Esophagus squamous epithelium (tissue), 4 donors: Measurements from ENCODE around the gene CLPTM1L.

Source experiments
- CTCF ChIP-seq, 6 experiments: fragments of 450-650 bp in 4 of 6; fragments of 200-600 bp in 2 of 6; sonication (generic) in 2 of 6; IDR thresholded peaks; one replicate each; pipeline ENCODE4 v1.5.1; 2016 to 2019; ENCODE audit warnings: antibody characterized with exemption in 6 of 6, mild to moderate bottlenecking in 4 of 6, moderate library complexity in 4 of 6
- POLR2A ChIP-seq, 4 donors: fragments of 450-650 bp; IDR thresholded peaks; one replicate each; pipeline ENCODE4 v1.6.1; 2017; ENCODE audit warnings: antibody characterized with exemption in 4 of 4, mild to moderate bottlenecking in 4 of 4, moderate library complexity in 3 of 4

GRCh38 chr5:1325191-1325741 lies 19.6 kb downstream of the CLPTM1L start:
- TF ChIP-seq CTCF (IDR thresholded peaks at IDR 0.05) (no peak), POLR2A (IDR thresholded peaks at IDR 0.05) (no peak)
